Measurements from ENCODE around the gene EIF1AD. TPM values are rescaled to one million over a fixed set of nuclear protein-coding genes. Genes with fewer than 3 reads are reported as not detected.

The EIF1AD gene
- total RNA-seq, 1 experiment from 2014 or later, result 46.0 TPM

Other genes starting within 250 kb of the EIF1AD start
- gene AP5B1, start 221.2 kb downstream of the EIF1AD start, total RNA-seq (2014; rRNA removed; shearing (Covaris generic)), result 5.9 and 13.0 TPM in 2 replicates
- gene OVOL1, start 215.1 kb downstream of the EIF1AD start, total RNA-seq (2014; rRNA removed; shearing (Covaris generic)), result not detected in 2 replicates
- 0.12 TPM in 1 of 2 replicates, not detected in the other for gene SNX32, start 168.2 kb downstream of the EIF1AD start, total RNA-seq (2014; rRNA removed; shearing (Covaris generic))
- gene CFL1, start 144.0 kb downstream of the EIF1AD start, total RNA-seq (2014; rRNA removed; shearing (Covaris generic)), result 1,801 and 2,276 TPM in 2 replicates
- 22.7 and 42.4 TPM in 2 replicates for gene MUS81, start 141.7 kb downstream of the EIF1AD start, total RNA-seq (2014; rRNA removed; shearing (Covaris generic))
- 14.4 and 25.3 TPM in 2 replicates for gene EFEMP2, start 129.4 kb downstream of the EIF1AD start, total RNA-seq (2014; rRNA removed; shearing (Covaris generic))
- gene CTSW, start 122.3 kb downstream of the EIF1AD start, total RNA-seq (2014; rRNA removed; shearing (Covaris generic)), result 0.49 and 1.5 TPM in 2 replicates
- 149 and 165 TPM in 2 replicates for gene FIBP, start 113.7 kb downstream of the EIF1AD start, total RNA-seq (2014; rRNA removed; shearing (Covaris generic))
- gene CCDC85B, start 111.5 kb downstream of the EIF1AD start, total RNA-seq (2014; rRNA removed; shearing (Covaris generic)), result 57.1 and 95.3 TPM in 2 replicates
- gene FOSL1, start 101.8 kb downstream of the EIF1AD start, total RNA-seq (2014; rRNA removed; shearing (Covaris generic)), result 253 and 286 TPM in 2 replicates
- gene C11orf68, start 83.1 kb downstream of the EIF1AD start, total RNA-seq (2014; rRNA removed; shearing (Covaris generic)), result 39.1 and 47.9 TPM in 2 replicates
- gene DRAP1, start 82.7 kb downstream of the EIF1AD start, total RNA-seq (2014; rRNA removed; shearing (Covaris generic)), result 456 and 489 TPM in 2 replicates
- not detected in 2 replicates for gene TSGA10IP, start 56.7 kb downstream of the EIF1AD start, total RNA-seq (2014; rRNA removed; shearing (Covaris generic))
- 60.3 and 102 TPM in 2 replicates for gene SART1, start 40.4 kb downstream of the EIF1AD start, total RNA-seq (2014; rRNA removed; shearing (Covaris generic))
- 97.1 and 106 TPM in 2 replicates for gene BANF1, start 346 bp upstream of the EIF1AD start, total RNA-seq (2014; rRNA removed; shearing (Covaris generic))
- gene CST6, start 9.9 kb upstream of the EIF1AD start, total RNA-seq (2014; rRNA removed; shearing (Covaris generic)), result 0.20 TPM in 1 of 2 replicates, not detected in the other
- 1.6 TPM in 2 replicates for gene CATSPER1, start 24.3 kb upstream of the EIF1AD start, total RNA-seq (2014; rRNA removed; shearing (Covaris generic))
- gene GAL3ST3, start 47.0 kb upstream of the EIF1AD start, total RNA-seq (2014; rRNA removed; shearing (Covaris generic)), result not detected in 2 replicates
- 164 and 233 TPM in 2 replicates for gene SF3B2, start 50.2 kb upstream of the EIF1AD start, total RNA-seq (2014; rRNA removed; shearing (Covaris generic))
- gene PACS1, start 68.1 kb upstream of the EIF1AD start, total RNA-seq (2014; rRNA removed; shearing (Covaris generic)), result 24.2 and 32.7 TPM in 2 replicates

Measured in M059J (cell line).